Measurements from ENCODE around the gene MRPS18B.
A peak's percentile ranks its signal among the peaks of the same experiment; 100 is the strongest.
"Not testable (repeated sequence)": the region's sequence is repeated elsewhere in the genome, so short reads cannot be mapped to it uniquely, and the experiment has no call there.

MRPS18B gene

GRCh38 chr6:30590509-30590908 lies 27.1 kb upstream of the MRPS18B start:
- H3K27me3 ChIP-seq (replicated peaks; ENCODE audit: control insufficient read depth, insufficient read depth, low read length), result no peaks in the 10 kb centered on the region
- H3K4me3 ChIP-seq (replicated peaks; ENCODE audit: low read depth, low read length), result no peak overlapping the region
- peaks cover 36% of the 10 kb centered on the region for H3K36me3 ChIP-seq (ENCODE audit: control insufficient read depth, insufficient read depth, low read length)
- TF ChIP-seq CTCF (IDR thresholded peaks at IDR 0.05; ENCODE audit: insufficient read depth, low read length, poor library complexity, severe bottlenecking), result no peak
- no peak for DNase-seq (ENCODE audit: extremely low read depth, insufficient read length)

- Histone ChIP-seq H3K27me3 (replicated peaks; ENCODE audit: control insufficient read depth, insufficient read depth, low read length) (no peaks in the 10 kb centered on the region), H3K4me3 (replicated peaks; ENCODE audit: low read depth, low read length) (no peak overlapping the region), H3K36me3 (ENCODE audit: control insufficient read depth, insufficient read depth, low read length) (peaks cover 33% of the 10 kb centered on the region)
- no peak for DNase-seq (ENCODE audit: extremely low read depth, insufficient read length)
- no peak for TF ChIP-seq CTCF (IDR thresholded peaks at IDR 0.05; ENCODE audit: insufficient read depth, low read length, poor library complexity, severe bottlenecking)
Observed at GRCh38 chr6:30591008-30591407, 26.6 kb upstream of the MRPS18B start.

- H3K36me3 ChIP-seq (ENCODE audit: control insufficient read depth, insufficient read depth, low read length), result peaks cover 26% of the 10 kb centered on the region
Observed at GRCh38 chr6:30592287-30592686, 25.4 kb upstream of the MRPS18B start.

GRCh38 chr6:30597315-30598144 lies 20.1 kb upstream of the MRPS18B start:
- DNase-seq (ENCODE audit: extremely low read depth, insufficient read length), result peak; percentile 47

More at GRCh38 chr6:30592287-30592686, 25.4 kb upstream of the MRPS18B start:
- TF ChIP-seq CTCF (IDR thresholded peaks at IDR 0.05; ENCODE audit: insufficient read depth, low read length, poor library complexity, severe bottlenecking), result no peak
- no peaks in the 10 kb centered on the region for H3K27me3 ChIP-seq (replicated peaks; ENCODE audit: control insufficient read depth, insufficient read depth, low read length)
- H3K4me3 ChIP-seq (replicated peaks; ENCODE audit: low read depth, low read length), result no peak overlapping the region
- no peak for DNase-seq (ENCODE audit: extremely low read depth, insufficient read length)

GRCh38 chr6:30598912-30599624 lies 18.6 kb upstream of the MRPS18B start:
- TF ChIP-seq CTCF (IDR thresholded peaks at IDR 0.05; ENCODE audit: insufficient read depth, low read length, poor library complexity, severe bottlenecking), result no peak
- Histone ChIP-seq H3K4me3 (replicated peaks; ENCODE audit: low read depth, low read length) (no peak overlapping the region), H3K27me3 (replicated peaks; ENCODE audit: control insufficient read depth, insufficient read depth, low read length) (no peaks in the 10 kb centered on the region), H3K36me3 (ENCODE audit: control insufficient read depth, insufficient read depth, low read length) (peaks cover 37% of the 10 kb centered on the region)
- no peak for DNase-seq (ENCODE audit: extremely low read depth, insufficient read length)

More at GRCh38 chr6:30597315-30598144, 20.1 kb upstream of the MRPS18B start:
- not testable (repeated sequence) for H3K4me3 ChIP-seq (replicated peaks; ENCODE audit: low read depth, low read length); H3K27me3 ChIP-seq (replicated peaks; ENCODE audit: control insufficient read depth, insufficient read depth, low read length)
- peaks cover 25% of the 10 kb centered on the region for H3K36me3 ChIP-seq (ENCODE audit: control insufficient read depth, insufficient read depth, low read length)
- peak; percentile 77 for TF ChIP-seq CTCF (IDR thresholded peaks at IDR 0.05; ENCODE audit: insufficient read depth, low read length, poor library complexity, severe bottlenecking)

All from GM06990 (cell line).